ENCODE data around the gene OR10C1. TPM values are rescaled to one million over a fixed set of nuclear protein-coding genes. Genes with fewer than 3 reads are reported as not detected.

OR10C1 gene
- total RNA-seq, 1 experiment from 2014 or later: not detected

GRCh38 chr6:29474996-29475395 lies 35.9 kb downstream of the OR10C1 start:
- no peaks in the 10 kb centered on the region for H3K4me1 ChIP-seq (ENCODE audit: control insufficient read depth in 1 of 2, insufficient read depth in 2 of 2, low read length in 2 of 2)
- no peak overlapping the region for H2AFZ ChIP-seq (ENCODE audit: low read depth, low read length, poor library complexity, severe bottlenecking)
- ATAC-seq: no peak
- intact Hi-C loops (cut with micrococcal nuclease): no loop called here
- ChIA-PET CTCF (no interaction called here), RAD21 (ENCODE audit: low non-redundant PET in 1 of 2, low total read pairs in 2 of 2, uncharacterized antibody in 2 of 2, unreplicated experiment in 2 of 2) (no interaction called here), POLR2A (no interaction called here)
- H3K79me2 ChIP-seq (ENCODE audit: insufficient read depth, low read length): no peaks in the 10 kb centered on the region
- H3K27ac ChIP-seq (ENCODE audit: low read depth, low read length): no peak overlapping the region
- H3K9me3 ChIP-seq (ENCODE audit: control insufficient read depth in 1 of 2, insufficient read depth in 1 of 2, low read depth in 1 of 2, low read length in 2 of 2): no peaks in the 10 kb centered on the region
- TF ChIP-seq POLR2A (IDR thresholded peaks at IDR 0.05; ENCODE audit: borderline replicate concordance, extremely low read depth, insufficient read depth, insufficient read length): no peak
- no peak for TF ChIP-seq EZH2phosphoT487 (IDR thresholded peaks at IDR 0.05; ENCODE audit: borderline replicate concordance)
- TF ChIP-seq TCF7L2 (IDR thresholded peaks at IDR 0.05; ENCODE audit: borderline replicate concordance, extremely low read depth, insufficient read depth, insufficient read length): no peak
- TF ChIP-seq CBX3 (IDR thresholded peaks at IDR 0.05; ENCODE audit: low read depth): no peak
- no peak for TF ChIP-seq ZFX (IDR thresholded peaks at IDR 0.05)
- TF ChIP-seq SIN3A (IDR thresholded peaks at IDR 0.05; ENCODE audit: low read depth): no peak
- no peak for TF ChIP-seq YY1 (IDR thresholded peaks at IDR 0.05; ENCODE audit: extremely low read depth, insufficient replicate concordance, low read depth, low read length)
- H3K9ac ChIP-seq (ENCODE audit: low read length): no peak overlapping the region
- no peaks in the 10 kb centered on the region for H3K27me3 ChIP-seq (ENCODE audit: insufficient read depth, low read length)
- no TSS peak for BruUV-seq (replicated peaks)
- no peak for DNase-seq (ENCODE audit: low read depth, low spot score)
- H3K9me2 ChIP-seq (ENCODE audit: insufficient read depth): no peaks in the 10 kb centered on the region
- no peaks in the 10 kb centered on the region for H4K20me1 ChIP-seq (ENCODE audit: insufficient read depth)
- H3K36me3 ChIP-seq (ENCODE audit: control insufficient read depth in 1 of 2, insufficient read depth in 2 of 2, low read length in 2 of 2): no peaks in the 10 kb centered on the region
- no peak overlapping the region for H3K4me3 ChIP-seq (replicated peaks in 1 of 2; ENCODE audit: low read depth in 1 of 2, low read length in 2 of 2)
- no peak overlapping the region for H3K4me2 ChIP-seq (ENCODE audit: low read length)

- no peak overlapping the region for H3K4me2 ChIP-seq (ENCODE audit: low read length)
- RAD21 ChIA-PET (ENCODE audit: low non-redundant PET in 1 of 2, low total read pairs in 2 of 2, uncharacterized antibody in 2 of 2, unreplicated experiment in 2 of 2): no interaction called here
- no peak for ATAC-seq
- H3K4me1 ChIP-seq (ENCODE audit: control insufficient read depth in 1 of 2, insufficient read depth in 2 of 2, low read length in 2 of 2): no peaks in the 10 kb centered on the region
- no peak overlapping the region for H3K4me3 ChIP-seq (replicated peaks in 1 of 2; ENCODE audit: low read depth in 1 of 2, low read length in 2 of 2)
- no peaks in the 10 kb centered on the region for H4K20me1 ChIP-seq (ENCODE audit: insufficient read depth)
- no peak overlapping the region for H2AFZ ChIP-seq (ENCODE audit: low read depth, low read length, poor library complexity, severe bottlenecking)
- no peak for DNase-seq (ENCODE audit: low read depth, low spot score)
- no peaks in the 10 kb centered on the region for H3K9me2 ChIP-seq (ENCODE audit: insufficient read depth)
- H3K27me3 ChIP-seq (ENCODE audit: insufficient read depth, low read length): no peaks in the 10 kb centered on the region
- no TSS peak for BruUV-seq (replicated peaks)
- no peak overlapping the region for H3K27ac ChIP-seq (ENCODE audit: low read depth, low read length)
- TF ChIP-seq MAX (IDR thresholded peaks at IDR 0.05) (no peak), CEBPB (IDR thresholded peaks at IDR 0.05; ENCODE audit: low read depth) (no peak), POLR2A (IDR thresholded peaks at IDR 0.05; ENCODE audit: borderline replicate concordance, extremely low read depth, insufficient read depth, insufficient read length) (no peak), JUND (IDR thresholded peaks at IDR 0.05) (no peak), POLR2AphosphoS5 (IDR thresholded peaks at IDR 0.05; ENCODE audit: low read depth, low read length) (no peak), YY1 (IDR thresholded peaks at IDR 0.05; ENCODE audit: extremely low read depth, insufficient replicate concordance, low read depth, low read length) (no peak), ZNF274 (IDR thresholded peaks at IDR 0.05; ENCODE audit: low read depth, low read length) (no peak), RAD21 (IDR thresholded peaks at IDR 0.05; ENCODE audit: low read depth) (no peak), ZBTB33 (IDR thresholded peaks at IDR 0.05; ENCODE audit: extremely low read depth, insufficient replicate concordance, low read length) (no peak), SIN3A (IDR thresholded peaks at IDR 0.05; ENCODE audit: low read depth) (no peak), FOSL1 (IDR thresholded peaks at IDR 0.05; ENCODE audit: low read depth) (no peak), CBX3 (IDR thresholded peaks at IDR 0.05; ENCODE audit: low read depth) (no peak), ATF3 (IDR thresholded peaks at IDR 0.05) (no peak), ZFX (IDR thresholded peaks at IDR 0.05) (no peak), ELF1 (IDR thresholded peaks at IDR 0.05; ENCODE audit: borderline replicate concordance, low read depth) (no peak), EZH2phosphoT487 (IDR thresholded peaks at IDR 0.05; ENCODE audit: borderline replicate concordance) (no peak), SP1 (IDR thresholded peaks at IDR 0.05; ENCODE audit: low read depth) (no peak)
- CTCF ChIA-PET: no interaction called here
- POLR2A ChIA-PET: no interaction called here
- no peak overlapping the region for H3K9ac ChIP-seq (ENCODE audit: low read length)
- H3K36me3 ChIP-seq (ENCODE audit: control insufficient read depth in 1 of 2, insufficient read depth in 2 of 2, low read length in 2 of 2): no peaks in the 10 kb centered on the region
- H3K79me2 ChIP-seq (ENCODE audit: insufficient read depth, low read length): no peaks in the 10 kb centered on the region
- intact Hi-C loops (cut with micrococcal nuclease): no loop called here
- no peaks in the 10 kb centered on the region for H3K9me3 ChIP-seq (ENCODE audit: control insufficient read depth in 1 of 2, insufficient read depth in 1 of 2, low read depth in 1 of 2, low read length in 2 of 2)
Measured at GRCh38 chr6:29477923-29478450, 38.9 kb downstream of the OR10C1 start.
